Inflammatory macrophage treated with lipopolysaccharide for 4 hours (primary cell): ENCODE results near the gene RNASEH2C.
A peak's percentile ranks its signal among the peaks of the same experiment; 100 is the strongest.

Source experiments
- DNase-seq: peaks from one replicate; pipeline ENCODE4 v3.0.0-alpha.2; 2020

RNASEH2C gene

DNA sequence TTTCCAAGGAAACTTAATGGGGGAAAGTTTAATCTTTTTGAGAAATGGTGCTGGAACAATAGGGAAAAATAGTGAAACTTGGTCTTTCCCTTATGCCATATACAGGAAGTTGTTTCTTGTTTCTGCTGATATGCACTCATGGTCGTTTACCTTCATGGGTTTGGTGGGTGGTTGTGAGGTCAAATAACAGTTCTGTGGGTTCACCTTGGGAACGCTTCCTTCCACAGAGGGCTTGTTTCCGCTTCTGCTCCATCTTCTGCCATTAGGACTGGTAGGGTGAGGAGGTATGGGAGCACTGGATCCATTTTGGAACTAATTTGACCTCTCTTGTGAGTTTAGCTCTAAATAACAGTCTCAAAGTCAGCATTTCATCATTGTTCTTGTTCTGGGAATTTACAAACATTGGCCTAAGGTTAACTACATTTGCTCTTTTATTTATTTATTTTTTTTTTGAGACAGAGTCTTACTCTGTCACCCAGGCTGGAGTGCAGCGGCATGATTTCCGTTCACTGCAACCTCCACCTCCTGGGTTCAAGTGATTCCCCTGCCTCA lies 40.3 kb downstream of the RNASEH2C start:
- DNase-seq = no peak

DNA sequence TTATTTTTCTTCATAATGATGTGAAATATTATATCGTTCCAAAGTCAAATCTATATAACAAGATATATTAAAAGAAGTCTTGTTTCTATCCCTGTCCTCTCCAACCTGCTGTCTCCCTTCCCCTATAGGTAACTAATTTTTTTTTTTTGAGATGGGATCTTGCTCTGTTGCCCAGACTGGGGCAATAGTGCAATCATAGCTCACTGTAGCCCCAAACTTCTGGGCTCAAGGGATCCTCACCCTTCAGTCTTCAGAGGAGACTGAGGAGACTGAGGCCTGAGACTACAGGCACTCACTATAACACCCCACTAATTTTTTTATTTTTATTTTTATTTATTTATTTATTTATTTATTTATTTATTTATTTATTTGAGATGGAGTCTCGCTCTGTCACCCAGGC lies 47.6 kb downstream of the RNASEH2C start:
- DNase-seq = no peak

DNA sequence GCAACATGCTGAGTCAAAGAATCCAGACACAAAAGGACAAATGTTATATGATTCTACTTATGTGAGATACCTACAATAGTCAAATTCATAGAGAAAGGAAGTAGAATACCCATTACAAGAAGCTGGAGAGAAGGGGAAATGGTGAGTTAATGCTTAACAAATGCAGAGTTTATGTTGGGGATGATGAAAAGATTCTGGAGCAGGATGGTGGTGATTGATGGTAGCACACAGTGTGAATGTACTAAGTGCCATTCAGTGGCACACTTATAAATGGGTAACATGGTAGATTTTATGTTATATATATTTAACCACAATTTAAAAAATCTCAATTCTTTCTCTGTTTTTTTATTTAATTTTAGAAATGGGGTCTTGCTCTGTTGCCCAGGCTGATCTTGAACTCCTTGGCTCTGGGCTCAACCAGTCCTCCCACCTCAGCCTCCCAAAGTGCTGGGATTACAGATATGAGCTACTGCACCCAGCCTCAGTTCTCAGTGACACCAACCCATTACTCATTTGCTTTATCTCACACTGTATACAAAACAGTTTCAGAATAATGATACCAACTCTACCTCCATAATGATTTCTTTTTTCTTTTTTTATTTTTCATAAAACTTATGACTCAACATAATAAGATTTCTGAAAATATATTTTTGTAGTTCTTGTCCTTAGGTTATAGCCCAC lies 48.3 kb downstream of the RNASEH2C start:
- peak; percentile 29 for DNase-seq
